Esophagus squamous epithelium (tissue), 5 donors: Measurements from ENCODE around the gene ZFYVE28. TPM values are rescaled to one million over a fixed set of nuclear protein-coding genes. Genes with fewer than 3 reads are reported as not detected.

Experiments
- DNase-seq: peaks from one replicate; lab custom pipeline; 2025; lab: John Stamatoyannopoulos, UW
- H3K27ac ChIP-seq, 4 donors: fragments of 200-600 bp; sonication (generic); one replicate each; pipeline ENCODE4 v1.5.1; 2016 to 2019; ENCODE audit warnings: mild to moderate bottlenecking in 1 of 4
- H3K27me3 ChIP-seq, 4 donors: fragments of 200-600 bp; sonication (generic); 1 replicate in 3 of 4; 2 replicates in 1 of 4; pipeline versions ENCODE4 v1.5.1 to v1.6.0; 2017 to 2021; ENCODE audit warnings: antibody characterized with exemption in 1 of 4
- H3K36me3 ChIP-seq, 3 donors: fragments of 200-600 bp; sonication (generic); one replicate each; pipeline ENCODE4 v1.5.1; 2016 to 2019
- H3K4me1 ChIP-seq, 3 donors: fragments of 200-600 bp; sonication (generic); one replicate each; pipeline ENCODE4 v1.5.1; 2017 to 2019
- H3K4me3 ChIP-seq, 4 donors: fragments of 200-600 bp; sonication (generic); 1 replicate in 3 of 4; 2 replicates in 1 of 4; pipeline ENCODE4 v1.5.1; 2016 to 2019; ENCODE audit warnings: mild to moderate bottlenecking in 2 of 4, moderate library complexity in 1 of 4
- H3K9me3 ChIP-seq, 3 donors: fragments of 200-600 bp; sonication (generic); one replicate each; pipeline ENCODE4 v1.5.1; 2016 to 2019
- CTCF ChIP-seq, 6 experiments: fragments of 450-650 bp in 4 of 6; fragments of 200-600 bp in 2 of 6; sonication (generic) in 2 of 6; IDR thresholded peaks; one replicate each; pipeline ENCODE4 v1.5.1; 2016 to 2019; ENCODE audit warnings: antibody characterized with exemption in 6 of 6, mild to moderate bottlenecking in 4 of 6, moderate library complexity in 4 of 6
- POLR2A ChIP-seq, 4 donors: fragments of 450-650 bp; IDR thresholded peaks; one replicate each; pipeline ENCODE4 v1.6.1; 2017; ENCODE audit warnings: antibody characterized with exemption in 4 of 4, mild to moderate bottlenecking in 4 of 4, moderate library complexity in 3 of 4
- WGBS, 2 donors: methylation state at CpG; one replicate each; pipeline ENCODE4 v1.1.5; 2018; 5-methylcytosine and 5-hydroxymethylcytosine counted together
- intact Hi-C: fragments of 100-400 bp; cut with DNase I; formaldehyde crosslinking; loops from one replicate; pipeline ENCODE4 v1.15.0; 2022
- total RNA-seq, 4 donors: library from RNA; depleted of rRNA; stranded (reverse); fragments of >200 nt; gene quantifications; one replicate each; pipeline ENCODE4 v1.1.0, GENCODE V29; 2016
- donor health status: DM: yes; HTN: yes; CAD: no.

ZFYVE28 gene
- total RNA-seq, 4 donors from 2014 or later, result 5.1 to 8.5 (median 8.2) TPM

- 80 to 88% methylated on average over 5 of the region's 13 CpGs for WGBS, 2 donors
- H3K27me3 ChIP-seq, result no peaks in the 10 kb centered on the region
- DNase-seq, result no peak
- no peaks in the 10 kb centered on the region for H3K4me1 ChIP-seq
- H3K36me3 ChIP-seq, result peaks cover 0 to 7% (median 0%) of the 10 kb centered on the region in 3 donors
- TF ChIP-seq CTCF (IDR thresholded peaks at IDR 0.05), result no peak
- no peak for TF ChIP-seq POLR2A (IDR thresholded peaks at IDR 0.05)
- no peak overlapping the region for H3K4me3 ChIP-seq
- H3K9me3 ChIP-seq, result peaks cover 0 to 17% (median 4%) of the 10 kb centered on the region in 3 donors
- intact Hi-C loops, result no loop called here
- no peak overlapping the region for H3K27ac ChIP-seq
Measured at GRCh38 chr4:2331519-2332200, 86.8 kb downstream of the ZFYVE28 start.

GRCh38 chr4:2331043-2331420, 87.4 kb downstream of the ZFYVE28 start:
- Histone ChIP-seq H3K36me3 (peaks cover 0 to 6% (median 0%) of the 10 kb centered on the region in 3 donors), H3K9me3 (peaks cover 0 to 18% (median 4%) of the 10 kb centered on the region in 3 donors), H3K27me3 (no peaks in the 10 kb centered on the region), H3K27ac (no peak overlapping the region), H3K4me3 (no peak overlapping the region), H3K4me1 (no peaks in the 10 kb centered on the region)
- intact Hi-C loops, result no loop called here
- TF ChIP-seq POLR2A (IDR thresholded peaks at IDR 0.05), result no peak
- no peak for TF ChIP-seq CTCF (IDR thresholded peaks at IDR 0.05)
- 74 to 77% methylated on average over 10 to 11 of the region's 11 CpGs for WGBS, 2 donors
- DNase-seq, result no peak

- WGBS, 2 donors, result 72 to 73% methylated on average over 15 to 17 of the region's 19 CpGs
- no peak for TF ChIP-seq POLR2A (IDR thresholded peaks at IDR 0.05)
- no peak for TF ChIP-seq CTCF (IDR thresholded peaks at IDR 0.05)
- intact Hi-C loops, result no loop called here
- no peak for DNase-seq
- no peaks in the 10 kb centered on the region for H3K4me1 ChIP-seq
- H3K9me3 ChIP-seq, result peaks cover 0 to 18% (median 4%) of the 10 kb centered on the region in 3 donors
- H3K27me3 ChIP-seq, result no peaks in the 10 kb centered on the region
- H3K27ac ChIP-seq, result no peak overlapping the region
- H3K36me3 ChIP-seq, result peaks cover 0 to 6% (median 0%) of the 10 kb centered on the region in 3 donors
- H3K4me3 ChIP-seq, result no peak overlapping the region
Measured at GRCh38 chr4:2330091-2331042, 88.1 kb downstream of the ZFYVE28 start.

GRCh38 chr4:2327579-2327978, 90.9 kb downstream of the ZFYVE28 start:
- peaks cover 0 to 18% (median 4%) of the 10 kb centered on the region in 3 donors for H3K9me3 ChIP-seq
- no peak overlapping the region for H3K27ac ChIP-seq
- H3K4me3 ChIP-seq, result no peak overlapping the region
- intact Hi-C loops, result no loop called here
- peaks cover 0 to 6% (median 0%) of the 10 kb centered on the region in 3 donors for H3K36me3 ChIP-seq
- TF ChIP-seq CTCF (IDR thresholded peaks at IDR 0.05), result no peak
- TF ChIP-seq POLR2A (IDR thresholded peaks at IDR 0.05), result no peak
- H3K4me1 ChIP-seq, result no peaks in the 10 kb centered on the region
- no peak for DNase-seq
- no peaks in the 10 kb centered on the region for H3K27me3 ChIP-seq

- peaks cover 0 to 18% (median 4%) of the 10 kb centered on the region in 3 donors for H3K9me3 ChIP-seq
- no peak overlapping the region for H3K4me3 ChIP-seq
- H3K27me3 ChIP-seq, result no peaks in the 10 kb centered on the region
- no peak for DNase-seq
- no peak for TF ChIP-seq CTCF (IDR thresholded peaks at IDR 0.05)
- H3K36me3 ChIP-seq, result peaks cover 0 to 6% (median 0%) of the 10 kb centered on the region in 3 donors
- intact Hi-C loops, result no loop called here
- no peak overlapping the region for H3K27ac ChIP-seq
- H3K4me1 ChIP-seq, result no peaks in the 10 kb centered on the region
- WGBS, 2 donors, result 64 to 67% methylated on average over 1 of the region's 1 CpG
Measured at GRCh38 chr4:2324891-2325290, 93.6 kb downstream of the ZFYVE28 start.
